ENCODE data around the gene STAT4. TPM values are rescaled to one million over a fixed set of nuclear protein-coding genes. Genes with fewer than 3 reads are reported as not detected.

The STAT4 gene
- total RNA-seq, 4 donors from 2014 or later = 1.0 to 6.6 (median 4.4) TPM

- TF ChIP-seq POLR2A (IDR thresholded peaks at IDR 0.05) = no peak
- TF ChIP-seq CTCF (IDR thresholded peaks at IDR 0.05) = no peak
- Histone ChIP-seq H3K27me3 (no peaks in the 10 kb centered on the region), H3K4me1 (peaks cover 0 to 19% of the 10 kb centered on the region in 2 donors), H3K36me3 (no peaks in the 10 kb centered on the region), H3K4me3 (replicated peaks in 1 of 3) (no peak overlapping the region), H3K27ac (no peak overlapping the region), H3K9me3 (no peaks in the 10 kb centered on the region)
- DNase-seq = no peak
- WGBS, 2 donors = 82 to 95% methylated on average over 2 of the region's 2 CpGs
- intact Hi-C loops (cut with DNase I) = no loop called here
These were observed 26.1 kb upstream of the STAT4 start for GRCh38 chr2:191176801-191177438.

- H3K27me3 ChIP-seq = no peaks in the 10 kb centered on the region
- TF ChIP-seq CTCF (IDR thresholded peaks at IDR 0.05) = no peak
- no peak for TF ChIP-seq POLR2A (IDR thresholded peaks at IDR 0.05)
- DNase-seq = no peak
- peaks cover 3 to 25% of the 10 kb centered on the region in 2 donors for H3K4me1 ChIP-seq
- WGBS, 2 donors = 89 to 92% methylated on average over 1 of the region's 1 CpG
- H3K9me3 ChIP-seq = no peaks in the 10 kb centered on the region
- H3K27ac ChIP-seq = no peak overlapping the region
- intact Hi-C loops (cut with DNase I) = no loop called here
- no peak overlapping the region for H3K4me3 ChIP-seq (replicated peaks in 1 of 3)
- H3K36me3 ChIP-seq = no peaks in the 10 kb centered on the region
These were observed 25.5 kb upstream of the STAT4 start for GRCh38 chr2:191176305-191176704.

- TF ChIP-seq POLR2A (IDR thresholded peaks at IDR 0.05) = no peak
- TF ChIP-seq CTCF (IDR thresholded peaks at IDR 0.05) = no peak
- Histone ChIP-seq H3K36me3 (no peaks in the 10 kb centered on the region), H3K4me3 (replicated peaks in 1 of 3) (no peak overlapping the region), H3K27me3 (no peaks in the 10 kb centered on the region), H3K27ac (no peak overlapping the region), H3K4me1 (peaks cover 11 to 35% of the 10 kb centered on the region in 2 donors), H3K9me3 (no peaks in the 10 kb centered on the region)
- intact Hi-C loops (cut with DNase I) = no loop called here
- 92 to 93% methylated on average over 3 of the region's 3 CpGs for WGBS, 2 donors
- no peak for DNase-seq
These were observed 23.6 kb upstream of the STAT4 start for GRCh38 chr2:191174442-191174841.

GRCh38 chr2:191173206-191173605, 22.4 kb upstream of the STAT4 start:
- 93 to 96% methylated on average over 3 of the region's 3 CpGs for WGBS, 2 donors
- TF ChIP-seq POLR2A (IDR thresholded peaks at IDR 0.05) = no peak
- TF ChIP-seq CTCF (IDR thresholded peaks at IDR 0.05) = no peak
- intact Hi-C loops (cut with DNase I) = no loop called here
- Histone ChIP-seq H3K27me3 (no peaks in the 10 kb centered on the region), H3K9me3 (no peaks in the 10 kb centered on the region), H3K4me3 (replicated peaks in 1 of 3) (no peak overlapping the region), H3K4me1 (peaks cover 12 to 25% of the 10 kb centered on the region in 2 donors), H3K27ac (no peak overlapping the region), H3K36me3 (no peaks in the 10 kb centered on the region)
- no peak for DNase-seq

GRCh38 chr2:191171708-191172355, 21.0 kb upstream of the STAT4 start:
- no peaks in the 10 kb centered on the region for H3K9me3 ChIP-seq
- no peaks in the 10 kb centered on the region for H3K27me3 ChIP-seq
- DNase-seq = no peak
- WGBS, 2 donors = 56 to 79% methylated on average over 2 of the region's 2 CpGs
- TF ChIP-seq CTCF (IDR thresholded peaks at IDR 0.05) (no peak), POLR2A (IDR thresholded peaks at IDR 0.05) (no peak)
- no peak overlapping the region for H3K27ac ChIP-seq
- no peaks in the 10 kb centered on the region for H3K36me3 ChIP-seq
- no peak overlapping the region for H3K4me3 ChIP-seq (replicated peaks in 1 of 3)
- peaks cover 14 to 23% of the 10 kb centered on the region in 2 donors for H3K4me1 ChIP-seq
- intact Hi-C loops (cut with DNase I) = no loop called here

Data from thyroid gland (tissue), 4 donors.